MM.1S (cell line): ENCODE measurements around the gene ATP2C1.

Experiments used
- CTCF ChIP-seq: fragments of 300-600 bp; sonication (generic); IDR thresholded peaks from 2 replicates; pipeline ENCODE4 v1.5.1; 2016; ENCODE audit warnings: antibody characterized with exemption, low read length, mixed read lengths
- EZH2 ChIP-seq: fragments of 300-600 bp; sonication (generic); optimal IDR thresholded peaks from 2 replicates; pipeline ENCODE3; 2017; ENCODE audit warnings: low read depth, mild to moderate bottlenecking, antibody characterized with exemption, low read length, mixed read lengths
- EZH2phosphoT487 ChIP-seq: fragments of 300-600 bp; sonication (generic); IDR thresholded peaks from 2 replicates; pipeline ENCODE4 v1.6.1; 2018; ENCODE audit warnings: antibody characterized with exemption, low read length

- TF ChIP-seq CTCF (no peak), EZH2 (no peak), EZH2phosphoT487 (no peak)
Measured at GRCh38 chr3:130894130-130894985, 474 bp downstream of the ATP2C1 start.
